IMR-90 (cell line): ENCODE data around the gene NFIA.

Source experiments
- BHLHE40 ChIP-seq: fragments of 150-350 bp; IDR thresholded peaks from 2 replicates; pipeline ENCODE4 v1.6.1; 2016; ENCODE audit warnings: mild to moderate bottlenecking, low read depth, low read length
- CEBPB ChIP-seq: IDR thresholded peaks from 2 replicates; pipeline ENCODE4 v1.6.1; 2012; ENCODE audit warnings: low read depth, low read length, improper control_type of control experiment
- CTCF ChIP-seq: conservative IDR thresholded peaks from 2 replicates; pipeline ENCODE4 v1.5.1; 2012; ENCODE audit warnings: mild to moderate bottlenecking, low read depth, low read length, improper control_type of control experiment
- MXI1 ChIP-seq: IDR thresholded peaks from 2 replicates; pipeline ENCODE4 v1.6.1; 2012; ENCODE audit warnings: low read depth, mild to moderate bottlenecking, low read length, moderate library complexity, borderline replicate concordance
- NFE2L2 ChIP-seq: fragments of 150-350 bp; IDR thresholded peaks from 2 replicates; pipeline ENCODE4 v1.6.1; 2016; ENCODE audit warnings: low read depth, mild to moderate bottlenecking, low read length
- POLR2A ChIP-seq: IDR thresholded peaks from 2 replicates; pipeline ENCODE4 v1.6.1; 2012; ENCODE audit warnings: mild to moderate bottlenecking, low read depth, low read length
- RFX5 ChIP-seq: IDR thresholded peaks from 2 replicates; pipeline ENCODE4 v1.8.0; 2012; ENCODE audit warnings: low read depth, mild to moderate bottlenecking, low read length, moderate library complexity
- USF2 ChIP-seq: fragments of 150-350 bp; IDR thresholded peaks from 2 replicates; pipeline ENCODE4 v1.6.1; 2017; ENCODE audit warnings: mild to moderate bottlenecking, antibody characterized with exemption, low read length, low read depth

GRCh38 chr1:61169634-61170033, 87.3 kb downstream of the NFIA start:
- TF ChIP-seq POLR2A (no peak), CTCF (no peak), NFE2L2 (no peak), CEBPB (no peak), BHLHE40 (no peak), RFX5 (no peak), USF2 (no peak), MXI1 (no peak)
